Activated CD4-positive, alpha-beta T cell treated with anti-CD3 and anti-CD28 coated beads for 1 hour (primary cell): ENCODE data around the gene FBXO21.
"Not testable (repeated sequence)": the region's sequence is repeated elsewhere in the genome, so short reads cannot be mapped to it uniquely, and the experiment has no call there.

Experiments
- DNase-seq: peaks from one replicate; pipeline ENCODE4 v3.0.0-alpha.2; 2020

The FBXO21 gene

GRCh38 chr12:117190210-117190781, at the start of gene FBXO21:
TSS of gene FBXO21 (minus strand) at chr12:117190470. CDS start at chr12:117190456, 14 bp downstream.
- DNase-seq = peak; percentile 90

- DNase-seq = peak; percentile 50
Observed at GRCh38 chr12:117236456-117237001, 46.3 kb upstream of the FBXO21 start.

- DNase-seq = no peak
Observed at GRCh38 chr12:117235261-117235660, 45.0 kb upstream of the FBXO21 start.

- DNase-seq = no peak
Observed at GRCh38 chr12:117234441-117234840, 44.2 kb upstream of the FBXO21 start.

GRCh38 chr12:117231750-117232149, 41.5 kb upstream of the FBXO21 start:
- no peak for DNase-seq

GRCh38 chr12:117228239-117228638, 38.0 kb upstream of the FBXO21 start:
- DNase-seq = no peak

- DNase-seq = no peak
Observed at GRCh38 chr12:117227000-117227653, 36.9 kb upstream of the FBXO21 start.

- no peak for DNase-seq
Observed at GRCh38 chr12:117226505-117226904, 36.2 kb upstream of the FBXO21 start.

- no peak for DNase-seq
Observed at GRCh38 chr12:117225179-117225578, 34.9 kb upstream of the FBXO21 start.

- not testable (repeated sequence) for DNase-seq
Observed at GRCh38 chr12:117220947-117221346, 30.7 kb upstream of the FBXO21 start.

GRCh38 chr12:117218149-117218548, 27.9 kb upstream of the FBXO21 start:
- DNase-seq = no peak

GRCh38 chr12:117216686-117217085, 26.4 kb upstream of the FBXO21 start:
- DNase-seq = no peak

- DNase-seq = no peak
Observed at GRCh38 chr12:117214797-117215196, 24.5 kb upstream of the FBXO21 start.

- DNase-seq = no peak
Observed at GRCh38 chr12:117213295-117213808, 23.1 kb upstream of the FBXO21 start.

GRCh38 chr12:117212563-117213190, 22.4 kb upstream of the FBXO21 start:
- peak; percentile 32 for DNase-seq

- no peak for DNase-seq
Observed at GRCh38 chr12:117210266-117210918, 20.1 kb upstream of the FBXO21 start.

GRCh38 chr12:117209626-117210025, 19.4 kb upstream of the FBXO21 start:
- DNase-seq = no peak

- DNase-seq = no peak
Observed at GRCh38 chr12:117208811-117209455, 18.7 kb upstream of the FBXO21 start.

- DNase-seq = no peak
Observed at GRCh38 chr12:117208206-117208605, 17.9 kb upstream of the FBXO21 start.

GRCh38 chr12:117207675-117208074, 17.4 kb upstream of the FBXO21 start:
- no peak for DNase-seq

GRCh38 chr12:117202556-117202955, 12.3 kb upstream of the FBXO21 start:
- DNase-seq = no peak

- no peak for DNase-seq
Observed at GRCh38 chr12:117202033-117202432, 11.8 kb upstream of the FBXO21 start.
